CD4-positive, alpha-beta T cell (primary cell): ENCODE data around the gene PRDX2. TPM values are rescaled to one million over a fixed set of nuclear protein-coding genes. Genes with fewer than 3 reads are reported as not detected.

Experiments used
- ATAC-seq: fragments of 200-7000 bp; cut with Tn5 transposase; one replicate; pipeline ENCODE4 v1.10.0; 2022; ENCODE audit warnings: mild to moderate bottlenecking; ENCODE audit not compliant: poor library complexity
- CTCF ChIA-PET: fragments of 350-600 bp; sonication (Branson Sonifier 250); formaldehyde crosslinking; loops from one replicate; lab custom pipeline; 2021; ENCODE audit warnings: antibody characterized with exemption, inconsistent platforms; lab: Charles Lee
- POLR2A ChIA-PET: fragments of 350-600 bp; sonication (Branson Sonifier 250); formaldehyde crosslinking; loops from one replicate; lab custom pipeline; 2021; ENCODE audit warnings: antibody characterized with exemption, inconsistent platforms; lab: Charles Lee
- DNase-seq, 14 experiments: peaks; one replicate each; pipeline ENCODE4 v3.0.0-alpha.2; 2013 to 2020; ENCODE audit warnings: mixed read lengths in 2 of 14
- H3K27ac ChIP-seq, 2 donors: one replicate each; pipeline versions ENCODE4 v1.5.1 to v1.7.0; 2013; ENCODE audit warnings: low read length in 2 of 2, low read depth in 1 of 2, mild to moderate bottlenecking in 1 of 2
- H3K27me3 ChIP-seq, 2 experiments: 1 replicate in 1 of 2; 2 replicates in 1 of 2; pipeline versions ENCODE4 v1.6.1 to v1.7.0; 2013; ENCODE audit warnings: low read length in 2 of 2, control low read depth in 1 of 2, mild to moderate bottlenecking in 1 of 2, moderate library complexity in 1 of 2; ENCODE audit not compliant: insufficient read depth in 2 of 2, control insufficient read depth in 1 of 2
- H3K36me3 ChIP-seq: one replicate; pipeline ENCODE4 v1.6.1; 2013; ENCODE audit warnings: low read length, control low read depth; ENCODE audit not compliant: insufficient read depth
- H3K4me1 ChIP-seq: one replicate; pipeline ENCODE4 v1.6.1; 2013; ENCODE audit warnings: low read length, control low read depth; ENCODE audit not compliant: insufficient read depth
- H3K4me3 ChIP-seq: one replicate; pipeline ENCODE4 v1.5.1; 2013; ENCODE audit warnings: mild to moderate bottlenecking, low read length, moderate library complexity
- H3K9me3 ChIP-seq, 2 experiments: 1 replicate in 1 of 2; 2 replicates in 1 of 2; pipeline versions ENCODE4 v1.6.1 to v1.7.0; 2013; ENCODE audit warnings: low read length in 2 of 2, mild to moderate bottlenecking in 2 of 2, control low read depth in 1 of 2, moderate library complexity in 1 of 2; ENCODE audit not compliant: control insufficient read depth in 1 of 2, insufficient read depth in 1 of 2
- H3K27ac Mint-ChIP-seq: one replicate; pipeline ENCODE4 v1.8.0; 2020; ENCODE audit warnings: mixed read lengths
- H3K27me3 Mint-ChIP-seq: one replicate; pipeline ENCODE4 v1.8.0; 2021; ENCODE audit warnings: mixed read lengths
- H3K36me3 Mint-ChIP-seq: one replicate; pipeline ENCODE4 v1.8.0; 2021; ENCODE audit warnings: low read depth, mixed read lengths
- H3K4me1 Mint-ChIP-seq: one replicate; pipeline ENCODE4 v1.8.0; 2021; ENCODE audit warnings: low read depth, mixed read lengths
- H3K4me3 Mint-ChIP-seq: one replicate; pipeline ENCODE4 v1.8.0; 2020; ENCODE audit warnings: mild to moderate bottlenecking, mixed read lengths
- H3K9me3 Mint-ChIP-seq: one replicate; pipeline ENCODE4 v1.8.0; 2020; ENCODE audit warnings: mixed read lengths
- intact Hi-C, 2 experiments: fragments of 100-400 bp; cut with DNase I in 1 of 2; cut with micrococcal nuclease in 1 of 2; formaldehyde crosslinking; loops; one replicate each; pipeline versions ENCODE4 v1.15.1 to v1.9.0; 2023 to 2025; cut with DNase I, micrococcal nuclease
- total RNA-seq, 174 experiments: library from RNA in 2 of 174; stranded (reverse) in 2 of 174; gene quantifications; one replicate each; pipeline ENCODE4 v1.2.3 and lab custom pipeline; 2021 to 2026
- TF ChIP-seq, protein P1 (sequence below): fragments of 200-600 bp; IDR thresholded peaks from one replicate; pipeline ENCODE4 v1.8.0; 2022; ENCODE audit warnings: antibody characterized with exemption, mild to moderate bottlenecking

The PRDX2 gene
- total RNA-seq, 2 experiments from 2014 or later = 59.7 to 65.9 TPM

DNA sequence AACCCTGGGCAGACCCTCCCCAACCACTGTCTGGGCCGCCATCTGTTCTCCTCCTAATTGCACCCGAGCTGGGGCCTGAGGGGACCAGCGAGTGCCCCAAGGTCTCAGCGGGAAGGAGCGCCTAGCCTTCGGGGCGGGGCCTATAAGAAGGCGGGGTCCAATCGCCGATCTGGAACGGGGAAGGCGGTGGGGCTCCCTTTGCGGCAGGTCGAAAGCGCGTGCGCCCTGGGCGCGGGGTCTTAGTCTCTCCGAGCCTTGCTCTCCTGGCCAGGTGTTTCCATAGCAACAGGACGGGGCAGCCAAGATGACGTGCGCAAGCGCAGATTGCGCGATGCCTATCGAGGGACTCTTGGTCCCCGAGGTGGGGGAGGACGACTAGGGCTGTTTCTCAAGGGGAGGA, 39.5 kb upstream of the PRDX2 start:
- Mint-ChIP-seq H3K27ac (no peak overlapping the region), H3K4me3 (no peak overlapping the region), H3K9me3 (no peaks in the 10 kb centered on the region), H3K4me1 (peaks cover 37% of the 10 kb centered on the region), H3K27me3 (peaks cover 78% of the 10 kb centered on the region), H3K36me3 (no peaks in the 10 kb centered on the region)
- ChIA-PET POLR2A (no interaction called here), CTCF (no interaction called here)
- no peak overlapping the region for H3K27ac ChIP-seq
- no peaks in the 10 kb centered on the region for H3K36me3 ChIP-seq
- peaks cover 27% of the 10 kb centered on the region for H3K4me1 ChIP-seq
- ATAC-seq (no peak), DNase-seq (peak in 2 of 14 experiments; percentile 20 to 43)
- H3K27me3 ChIP-seq = peaks cover 72 to 83% of the 10 kb centered on the region in 2 experiments
- no peak overlapping the region for H3K4me3 ChIP-seq
- intact Hi-C loops = no loop called here
- TF ChIP-seq, protein P1, sequence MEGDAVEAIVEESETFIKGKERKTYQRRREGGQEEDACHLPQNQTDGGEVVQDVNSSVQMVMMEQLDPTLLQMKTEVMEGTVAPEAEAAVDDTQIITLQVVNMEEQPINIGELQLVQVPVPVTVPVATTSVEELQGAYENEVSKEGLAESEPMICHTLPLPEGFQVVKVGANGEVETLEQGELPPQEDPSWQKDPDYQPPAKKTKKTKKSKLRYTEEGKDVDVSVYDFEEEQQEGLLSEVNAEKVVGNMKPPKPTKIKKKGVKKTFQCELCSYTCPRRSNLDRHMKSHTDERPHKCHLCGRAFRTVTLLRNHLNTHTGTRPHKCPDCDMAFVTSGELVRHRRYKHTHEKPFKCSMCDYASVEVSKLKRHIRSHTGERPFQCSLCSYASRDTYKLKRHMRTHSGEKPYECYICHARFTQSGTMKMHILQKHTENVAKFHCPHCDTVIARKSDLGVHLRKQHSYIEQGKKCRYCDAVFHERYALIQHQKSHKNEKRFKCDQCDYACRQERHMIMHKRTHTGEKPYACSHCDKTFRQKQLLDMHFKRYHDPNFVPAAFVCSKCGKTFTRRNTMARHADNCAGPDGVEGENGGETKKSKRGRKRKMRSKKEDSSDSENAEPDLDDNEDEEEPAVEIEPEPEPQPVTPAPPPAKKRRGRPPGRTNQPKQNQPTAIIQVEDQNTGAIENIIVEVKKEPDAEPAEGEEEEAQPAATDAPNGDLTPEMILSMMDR = no peak
- peaks cover 0 to 20% of the 10 kb centered on the region in 2 experiments for H3K9me3 ChIP-seq

DNA sequence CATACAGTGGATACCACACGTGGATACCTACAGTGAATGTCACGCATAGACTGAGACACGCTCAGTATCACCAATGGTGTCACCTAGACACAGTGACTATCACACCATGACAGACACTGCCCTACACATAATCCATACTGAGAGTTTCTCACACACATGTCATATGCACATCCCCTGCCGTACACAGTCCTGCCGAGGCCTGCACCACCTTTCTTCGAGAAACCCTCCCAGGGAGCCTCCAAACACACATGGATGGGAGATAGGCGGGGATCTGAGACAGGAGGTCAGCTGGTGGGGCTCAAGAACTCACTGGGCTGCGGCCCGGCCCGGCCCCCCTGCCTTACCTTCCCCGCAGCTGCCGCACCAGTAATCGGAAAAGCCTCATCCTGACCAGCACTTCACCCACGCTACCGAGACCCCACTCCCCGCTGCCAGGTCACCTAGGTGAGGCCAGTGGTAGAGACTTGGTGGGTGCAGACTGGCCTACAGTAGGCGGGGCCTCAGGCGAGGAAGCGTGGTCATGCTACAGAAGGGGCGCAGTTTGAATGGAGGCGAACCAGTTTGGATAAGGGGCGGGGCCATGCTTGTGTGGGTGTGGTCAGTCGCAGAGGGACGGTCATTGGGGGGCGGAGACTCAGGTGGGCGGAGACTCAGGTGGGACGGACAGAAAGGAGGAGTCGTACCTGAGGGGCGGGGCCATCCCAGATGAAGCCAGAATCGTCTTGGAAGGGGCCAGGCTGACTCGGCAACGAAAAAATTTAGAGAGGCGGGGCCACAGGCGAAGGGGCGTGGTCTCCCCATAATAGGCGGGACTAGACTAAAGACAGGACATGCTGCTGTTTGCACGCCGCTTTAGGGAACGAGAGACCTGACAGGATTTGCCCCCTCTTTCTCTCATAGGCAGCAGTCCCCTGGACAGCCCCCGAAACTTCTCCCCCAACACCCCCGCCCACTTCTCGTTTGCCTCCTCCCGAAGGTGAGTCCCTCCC, 38.8 kb upstream of the PRDX2 start:
- H3K27me3 Mint-ChIP-seq = peaks cover 82% of the 10 kb centered on the region
- peak overlapping the region; percentile 13 for H3K4me3 Mint-ChIP-seq
- H3K4me3 ChIP-seq = no peak overlapping the region
- peak in 4 of 14 experiments; percentile 14 to 67 (median 36) for DNase-seq
- peaks cover 76 to 87% of the 10 kb centered on the region in 2 experiments for H3K27me3 ChIP-seq
- TF ChIP-seq, protein P1 = no peak
- peaks cover 37% of the 10 kb centered on the region for H3K4me1 Mint-ChIP-seq
- no peaks in the 10 kb centered on the region for H3K9me3 Mint-ChIP-seq
- CTCF ChIA-PET = no interaction called here
- H3K4me1 ChIP-seq = peaks cover 28% of the 10 kb centered on the region
- POLR2A ChIA-PET = no interaction called here
- peaks cover 0 to 27% of the 10 kb centered on the region in 2 experiments for H3K9me3 ChIP-seq
- H3K36me3 Mint-ChIP-seq = no peaks in the 10 kb centered on the region
- intact Hi-C loops = no loop called here
- no peak overlapping the region for H3K27ac Mint-ChIP-seq
- no peak overlapping the region for H3K27ac ChIP-seq
- peak; percentile 35 for ATAC-seq
- no peaks in the 10 kb centered on the region for H3K36me3 ChIP-seq

DNA sequence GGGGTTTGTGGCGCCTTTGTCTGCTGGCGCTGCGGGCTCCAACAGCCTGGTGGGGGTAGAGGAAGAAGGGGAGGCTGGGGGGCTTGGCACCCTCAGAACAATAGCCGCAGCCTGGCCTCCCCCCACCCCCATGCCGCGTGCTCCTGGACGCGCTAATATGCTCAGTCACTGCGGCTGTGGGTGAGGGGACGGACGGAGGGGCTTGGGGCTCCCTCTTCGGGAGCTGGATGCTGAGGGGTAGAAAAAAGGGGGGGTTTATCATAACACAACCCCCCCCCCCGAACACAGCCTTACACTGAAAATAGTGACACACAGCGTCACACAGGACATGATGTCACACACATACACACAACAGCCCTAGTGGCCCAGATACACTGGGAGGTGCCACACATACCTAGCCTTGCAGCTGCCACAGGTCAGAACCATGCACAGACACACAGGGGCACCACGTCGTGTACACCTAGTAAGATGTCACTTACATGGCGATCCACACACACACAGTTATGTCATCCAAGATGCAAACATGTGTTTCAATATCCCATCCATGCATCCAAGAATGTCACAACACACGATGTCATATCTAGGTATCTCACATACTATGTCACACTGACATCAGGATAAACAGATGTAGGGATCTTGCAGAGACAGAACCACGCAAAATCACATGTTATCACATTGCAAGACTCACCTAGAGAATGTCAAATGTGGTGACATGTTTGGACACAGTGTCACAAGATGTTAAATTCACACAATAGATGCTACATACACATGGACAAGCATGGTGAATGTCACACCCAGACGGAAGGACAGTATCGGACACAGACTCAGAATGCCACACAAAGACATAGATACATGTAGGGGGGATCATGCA, 37.5 kb upstream of the PRDX2 start:
- Mint-ChIP-seq H3K9me3 (no peaks in the 10 kb centered on the region), H3K4me1 (peaks cover 41% of the 10 kb centered on the region), H3K27ac (no peak overlapping the region), H3K36me3 (no peaks in the 10 kb centered on the region), H3K27me3 (peaks cover 84% of the 10 kb centered on the region), H3K4me3 (peak overlapping the region; percentile 47)
- Histone ChIP-seq H3K4me3 (no peak overlapping the region), H3K4me1 (peaks cover 39% of the 10 kb centered on the region), H3K9me3 (peaks cover 0 to 40% of the 10 kb centered on the region in 2 experiments), H3K36me3 (no peaks in the 10 kb centered on the region), H3K27ac (no peak overlapping the region), H3K27me3 (peaks cover 86 to 93% of the 10 kb centered on the region in 2 experiments)
- POLR2A ChIA-PET = no interaction called here
- ATAC-seq = peak; percentile 58
- TF ChIP-seq, protein P1 = no peak
- intact Hi-C loops = no loop called here
- DNase-seq = peak in 3 of 14 experiments; percentile 44 to 59 (median 50)
- CTCF ChIA-PET = interaction anchor here (0.6 kb wide), 1 partner anchor 78 kb away, joined by 3 read pairs; no protein-coding TSS in a partner anchor
